Neutrophil (primary cell): ENCODE data around the gene COL7A1.
A peak's percentile ranks its signal among the peaks of the same experiment; 100 is the strongest.

Source experiments
- H3K27ac ChIP-seq: fragments of 200-600 bp; sonication (generic); 2 replicates; pipeline ENCODE4 v1.5.1; 2016; ENCODE audit warnings: mild to moderate bottlenecking, moderate library complexity
- H3K27me3 ChIP-seq: fragments of 200-600 bp; sonication (generic); 2 replicates; pipeline ENCODE4 v1.6.0; 2016; ENCODE audit warnings: mild to moderate bottlenecking
- H3K36me3 ChIP-seq: fragments of 200-600 bp; sonication (generic); 2 replicates; pipeline ENCODE4 v1.5.1; 2017
- H3K4me1 ChIP-seq, 2 experiments: fragments of 200-600 bp in 1 of 2; sonication (generic) in 1 of 2; 1 replicate in 1 of 2; 2 replicates in 1 of 2; pipeline versions ENCODE4 v1.5.1 to v1.6.1; 2013 to 2016; ENCODE audit warnings: low read depth in 1 of 2, low read length in 1 of 2, mild to moderate bottlenecking in 1 of 2, moderate library complexity in 1 of 2; ENCODE audit not compliant: control insufficient read depth in 1 of 2, insufficient read depth in 1 of 2
- H3K4me3 ChIP-seq, 2 experiments: fragments of 200-600 bp in 1 of 2; sonication (generic) in 1 of 2; 1 replicate in 1 of 2; 2 replicates in 1 of 2; pipeline ENCODE4 v1.5.1; 2013 to 2016; ENCODE audit warnings: low read depth in 1 of 2, low read length in 1 of 2, mild to moderate bottlenecking in 1 of 2, moderate library complexity in 1 of 2
- H3K9me3 ChIP-seq: fragments of 200-600 bp; sonication (generic); 2 replicates; pipeline ENCODE4 v1.5.1; 2016
- CTCF ChIP-seq: fragments of 200-600 bp; sonication (generic); IDR thresholded peaks from 2 replicates; pipeline ENCODE4 v1.5.1; 2016; ENCODE audit warnings: antibody characterized with exemption

COL7A1 gene

GRCh38 chr3:48524970-48525369, 70.2 kb downstream of the COL7A1 start:
- TF ChIP-seq CTCF, result no peak
- no peak overlapping the region for H3K4me3 ChIP-seq
- peaks cover 33% of the 10 kb centered on the region in 2 experiments for H3K4me1 ChIP-seq
- no peaks in the 10 kb centered on the region for H3K27me3 ChIP-seq
- H3K36me3 ChIP-seq, result peaks cover 74% of the 10 kb centered on the region
- H3K9me3 ChIP-seq, result no peaks in the 10 kb centered on the region
- H3K27ac ChIP-seq, result no peak overlapping the region

- Histone ChIP-seq H3K36me3 (peaks cover 96% of the 10 kb centered on the region), H3K27me3 (no peaks in the 10 kb centered on the region), H3K27ac (no peak overlapping the region), H3K9me3 (no peaks in the 10 kb centered on the region), H3K4me3 (no peak overlapping the region), H3K4me1 (no peaks in the 10 kb centered on the region)
- no peak for TF ChIP-seq CTCF
Measured at GRCh38 chr3:48521635-48522034, 73.5 kb downstream of the COL7A1 start.

- Histone ChIP-seq H3K9me3 (no peaks in the 10 kb centered on the region), H3K27me3 (no peaks in the 10 kb centered on the region), H3K36me3 (peaks cover 84% of the 10 kb centered on the region), H3K4me1 (no peaks in the 10 kb centered on the region), H3K27ac (peak overlapping the region; percentile 49), H3K4me3 (no peak overlapping the region)
- no peak for TF ChIP-seq CTCF
Measured at GRCh38 chr3:48519277-48519643, 75.9 kb downstream of the COL7A1 start.

- Histone ChIP-seq H3K4me1 (no peaks in the 10 kb centered on the region), H3K27me3 (no peaks in the 10 kb centered on the region), H3K4me3 (no peak overlapping the region), H3K9me3 (no peaks in the 10 kb centered on the region), H3K36me3 (peaks cover 79% of the 10 kb centered on the region), H3K27ac (peak overlapping the region; percentile 49)
- TF ChIP-seq CTCF, result no peak
Measured at GRCh38 chr3:48518638-48519276, 76.4 kb downstream of the COL7A1 start.

GRCh38 chr3:48518069-48518468, 77.1 kb downstream of the COL7A1 start:
- Histone ChIP-seq H3K9me3 (no peaks in the 10 kb centered on the region), H3K36me3 (peaks cover 74% of the 10 kb centered on the region), H3K27ac (peak overlapping the region; percentile 49), H3K4me1 (no peaks in the 10 kb centered on the region), H3K27me3 (no peaks in the 10 kb centered on the region), H3K4me3 (no peak overlapping the region)
- TF ChIP-seq CTCF, result no peak
